ENCODE measurements around the gene UNC5B.

GRCh38 chr10:71297343-71297742, 85.0 kb downstream of the UNC5B start:
- TF ChIP-seq, protein P1, sequence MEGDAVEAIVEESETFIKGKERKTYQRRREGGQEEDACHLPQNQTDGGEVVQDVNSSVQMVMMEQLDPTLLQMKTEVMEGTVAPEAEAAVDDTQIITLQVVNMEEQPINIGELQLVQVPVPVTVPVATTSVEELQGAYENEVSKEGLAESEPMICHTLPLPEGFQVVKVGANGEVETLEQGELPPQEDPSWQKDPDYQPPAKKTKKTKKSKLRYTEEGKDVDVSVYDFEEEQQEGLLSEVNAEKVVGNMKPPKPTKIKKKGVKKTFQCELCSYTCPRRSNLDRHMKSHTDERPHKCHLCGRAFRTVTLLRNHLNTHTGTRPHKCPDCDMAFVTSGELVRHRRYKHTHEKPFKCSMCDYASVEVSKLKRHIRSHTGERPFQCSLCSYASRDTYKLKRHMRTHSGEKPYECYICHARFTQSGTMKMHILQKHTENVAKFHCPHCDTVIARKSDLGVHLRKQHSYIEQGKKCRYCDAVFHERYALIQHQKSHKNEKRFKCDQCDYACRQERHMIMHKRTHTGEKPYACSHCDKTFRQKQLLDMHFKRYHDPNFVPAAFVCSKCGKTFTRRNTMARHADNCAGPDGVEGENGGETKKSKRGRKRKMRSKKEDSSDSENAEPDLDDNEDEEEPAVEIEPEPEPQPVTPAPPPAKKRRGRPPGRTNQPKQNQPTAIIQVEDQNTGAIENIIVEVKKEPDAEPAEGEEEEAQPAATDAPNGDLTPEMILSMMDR (IDR thresholded peaks at IDR 0.05), result no peak
- TF ChIP-seq POLR2A (IDR thresholded peaks at IDR 0.05) (no peak), EP300 (IDR thresholded peaks at IDR 0.05) (no peak)

Data from tibial nerve (tissue), 4 donors.